Mucosa of descending colon (tissue), 3 donors: Measurements from ENCODE around the gene MAML3. TPM values are rescaled to one million over a fixed set of nuclear protein-coding genes. Genes with fewer than 3 reads are reported as not detected.

Experiments used
- ATAC-seq: fragments of 200-7000 bp; cut with Tn5 transposase; one replicate; pipeline ENCODE4 v1.9.1; 2020; ENCODE audit warnings: mild to moderate bottlenecking, moderate library complexity
- DNase-seq, 3 donors: peaks; one replicate each; pipeline ENCODE4 v3.0.0-alpha.2; 2020
- H3K36me3 ChIP-seq: fragments of 200-600 bp; one replicate; pipeline ENCODE4 v1.8.0; 2021; ENCODE audit warnings: low read depth, mild to moderate bottlenecking
- H3K4me1 ChIP-seq: fragments of 200-600 bp; one replicate; pipeline ENCODE4 v1.8.0; 2021; ENCODE audit warnings: low read depth, mild to moderate bottlenecking
- H3K4me3 ChIP-seq: fragments of 200-600 bp; one replicate; pipeline ENCODE4 v1.8.0; 2021; ENCODE audit warnings: mild to moderate bottlenecking
- H3K9me3 ChIP-seq: fragments of 200-600 bp; one replicate; pipeline ENCODE4 v1.8.0; 2021; ENCODE audit warnings: mild to moderate bottlenecking
- CTCF ChIP-seq: fragments of 200-600 bp; IDR thresholded peaks from one replicate; pipeline ENCODE4 v1.8.0; 2022; ENCODE audit warnings: antibody characterized with exemption, mild to moderate bottlenecking
- intact Hi-C, 2 donors: fragments of 100-400 bp; cut with DNase I in 1 of 2; cut with micrococcal nuclease in 1 of 2; formaldehyde crosslinking; loops; one replicate each; pipeline versions ENCODE4 v1.11.0 to v1.11.1; 2022; cut with DNase I, micrococcal nuclease
- total RNA-seq, 3 donors: library from RNA; stranded (reverse); fragmentation: NEBNext Ultra II Directional in 2 of 3; extraction: Animal tissue kit (Norgen Biotek cat#: 25700) in 2 of 3; gene quantifications; one replicate each; pipeline versions ENCODE4 v1.2.1 to v1.2.4, GENCODE V29; 2021 to 2023
- donor health status: DM: no; HTN: no; CAD: no; lungs with moderate emphysema.
- donor health status: DM: no; HTN: no; CAD: no.
- donor health status: DM: no; HTN: yes; CAD: no.

MAML3 gene
- total RNA-seq, 3 donors from 2014 or later, result 10.4 to 23.5 (median 14.8) TPM

DNA sequence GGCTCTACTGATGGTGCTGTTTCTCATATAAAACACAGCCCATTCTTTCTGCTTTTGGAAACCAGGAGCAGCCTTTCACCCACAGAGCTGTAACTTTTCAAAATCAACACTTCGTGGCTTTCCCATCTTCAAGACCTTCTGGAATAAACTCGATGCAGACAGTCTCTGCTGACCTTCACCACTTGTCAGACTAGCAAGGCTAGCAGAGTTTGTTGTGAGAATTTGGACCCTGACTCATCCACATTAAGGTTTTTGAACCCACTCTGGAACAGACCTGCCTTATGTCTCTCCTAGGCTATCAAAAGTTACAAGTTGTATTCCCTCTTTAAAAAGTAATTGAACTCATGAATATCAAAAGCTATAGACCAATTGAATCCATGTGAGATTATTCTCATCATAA lies 88.6 kb downstream of the MAML3 start:
- TF ChIP-seq CTCF, result no peak
- intact Hi-C loops, result no loop called here
- peaks cover 3% of the 10 kb centered on the region for H3K4me1 ChIP-seq
- H3K9me3 ChIP-seq, result no peaks in the 10 kb centered on the region
- ATAC-seq (no peak), DNase-seq (no peak)
- no peaks in the 10 kb centered on the region for H3K36me3 ChIP-seq
- no peak overlapping the region for H3K4me3 ChIP-seq

GRCh38 chr4:140061659-140062289 lies 92.2 kb downstream of the MAML3 start:
- H3K4me3 ChIP-seq, result no peak overlapping the region
- no peak for DNase-seq
- H3K36me3 ChIP-seq, result no peaks in the 10 kb centered on the region
- no peaks in the 10 kb centered on the region for H3K9me3 ChIP-seq
- no peak for TF ChIP-seq CTCF
- no peak for ATAC-seq
- intact Hi-C loops, result no loop called here
- peaks cover 3% of the 10 kb centered on the region for H3K4me1 ChIP-seq

GRCh38 chr4:140061194-140061593 lies 92.8 kb downstream of the MAML3 start:
- no peak for TF ChIP-seq CTCF
- no peaks in the 10 kb centered on the region for H3K36me3 ChIP-seq
- DNase-seq (no peak), ATAC-seq (peak; percentile 67)
- no peaks in the 10 kb centered on the region for H3K9me3 ChIP-seq
- intact Hi-C loops, result no loop called here
- H3K4me3 ChIP-seq, result no peak overlapping the region
- peaks cover 3% of the 10 kb centered on the region for H3K4me1 ChIP-seq

- no peaks in the 10 kb centered on the region for H3K9me3 ChIP-seq
- no peak for DNase-seq
- no peak overlapping the region for H3K4me3 ChIP-seq
- intact Hi-C loops, result no loop called here
- H3K4me1 ChIP-seq, result peaks cover 3% of the 10 kb centered on the region
- TF ChIP-seq CTCF, result no peak
- ATAC-seq, result peak; percentile 44
- H3K36me3 ChIP-seq, result no peaks in the 10 kb centered on the region
Observed at GRCh38 chr4:140059159-140059558, 94.8 kb downstream of the MAML3 start.

DNA sequence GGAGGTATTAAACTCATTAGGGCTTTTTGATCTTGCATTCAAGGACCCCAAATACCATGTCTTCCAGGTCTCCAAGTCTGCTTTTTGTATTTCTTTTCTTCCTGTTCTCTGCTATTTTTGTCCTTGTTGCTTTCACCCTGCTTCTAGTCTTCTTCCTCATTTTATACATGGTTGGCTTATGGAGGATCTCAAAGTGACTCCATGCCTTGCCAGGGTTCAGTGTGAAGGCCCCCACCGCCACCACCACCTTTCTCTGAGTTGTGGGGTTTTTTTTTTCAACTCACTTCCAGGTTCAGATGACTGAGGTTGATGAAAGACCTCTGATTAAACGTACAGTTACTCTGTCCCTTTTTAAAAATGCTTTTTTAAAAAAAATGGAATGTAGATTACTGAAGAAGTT lies 96.3 kb downstream of the MAML3 start:
- Histone ChIP-seq H3K36me3 (no peaks in the 10 kb centered on the region), H3K4me1 (peaks cover 3% of the 10 kb centered on the region), H3K4me3 (no peak overlapping the region), H3K9me3 (no peaks in the 10 kb centered on the region)
- ATAC-seq (no peak), DNase-seq (no peak)
- TF ChIP-seq CTCF, result no peak
- intact Hi-C loops, result no loop called here

DNA sequence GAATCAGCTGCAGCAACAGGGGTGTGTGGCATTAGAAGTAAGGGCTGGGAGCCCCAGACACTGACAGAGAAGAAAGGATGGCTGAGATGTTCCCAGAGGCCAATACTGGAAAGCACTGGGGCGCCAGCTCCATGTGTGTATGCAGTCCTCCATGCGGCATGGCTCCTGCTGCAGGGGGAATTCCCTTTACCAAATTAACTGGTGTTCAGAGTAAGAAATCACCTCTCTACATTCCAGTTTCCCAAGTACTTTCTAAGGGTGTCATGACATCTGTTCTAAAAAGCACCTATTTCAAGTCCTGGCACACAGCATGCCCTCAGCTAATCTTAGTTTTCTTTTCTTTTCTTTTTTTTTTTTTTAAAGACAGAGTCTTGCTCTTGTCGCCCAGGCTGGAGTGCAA lies 98.0 kb downstream of the MAML3 start:
- no peak for TF ChIP-seq CTCF
- Histone ChIP-seq H3K4me3 (no peak overlapping the region), H3K36me3 (no peaks in the 10 kb centered on the region), H3K4me1 (no peaks in the 10 kb centered on the region), H3K9me3 (no peaks in the 10 kb centered on the region)
- no peak for ATAC-seq
- intact Hi-C loops, result no loop called here
- DNase-seq, result no peak
